Measurements from ENCODE around the gene NHEJ1. TPM values are rescaled to one million over a fixed set of nuclear protein-coding genes. Genes with fewer than 3 reads are reported as not detected.

Gene NHEJ1
- polyA plus RNA-seq, 3 donors = 19.5 to 22.6 (median 20.4) TPM

GRCh38 chr2:219125225-219125885 lies 35.3 kb downstream of the NHEJ1 start:
- DNase-seq (ENCODE audit: low read depth in 3 of 3, low spot score in 2 of 3) = no peak

DNA sequence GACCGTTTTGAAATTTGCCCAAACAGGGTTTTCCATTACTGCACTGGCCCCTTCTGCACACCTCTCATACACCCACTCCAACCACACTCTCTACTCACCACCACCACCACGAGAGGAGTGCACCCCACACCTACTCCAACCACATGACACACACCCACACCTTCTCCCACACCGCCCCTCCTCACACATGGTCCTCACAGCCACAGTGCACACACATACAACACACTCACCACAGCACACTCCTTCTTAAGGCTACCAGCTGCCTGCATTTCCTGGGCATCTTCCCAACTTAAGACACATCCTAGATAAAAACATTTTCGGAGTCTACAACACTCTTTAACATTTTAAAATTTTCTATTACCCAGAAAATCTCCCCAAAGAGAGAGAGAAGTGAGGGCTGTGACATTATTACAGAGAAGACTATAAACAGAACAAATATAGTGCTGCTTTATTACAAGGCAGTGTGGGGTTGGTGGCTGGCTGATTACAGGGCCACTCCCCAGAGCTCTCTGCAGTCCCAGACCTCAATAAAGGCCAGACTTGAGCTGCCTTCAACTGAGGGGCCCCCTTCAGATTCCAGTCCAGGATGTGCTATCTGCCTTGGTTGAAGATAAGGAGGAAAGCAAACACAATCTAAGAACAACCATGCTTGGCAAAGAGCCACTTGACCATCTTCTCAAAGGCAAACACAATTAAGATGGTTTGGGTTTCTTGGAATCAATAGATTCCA lies 36.1 kb downstream of the NHEJ1 start:
- no peak for DNase-seq (ENCODE audit: low read depth in 3 of 3, low spot score in 2 of 3)

GRCh38 chr2:219123356-219124135 lies 37.1 kb downstream of the NHEJ1 start:
- DNase-seq (ENCODE audit: low read depth in 3 of 3, low spot score in 2 of 3) = no peak

DNA sequence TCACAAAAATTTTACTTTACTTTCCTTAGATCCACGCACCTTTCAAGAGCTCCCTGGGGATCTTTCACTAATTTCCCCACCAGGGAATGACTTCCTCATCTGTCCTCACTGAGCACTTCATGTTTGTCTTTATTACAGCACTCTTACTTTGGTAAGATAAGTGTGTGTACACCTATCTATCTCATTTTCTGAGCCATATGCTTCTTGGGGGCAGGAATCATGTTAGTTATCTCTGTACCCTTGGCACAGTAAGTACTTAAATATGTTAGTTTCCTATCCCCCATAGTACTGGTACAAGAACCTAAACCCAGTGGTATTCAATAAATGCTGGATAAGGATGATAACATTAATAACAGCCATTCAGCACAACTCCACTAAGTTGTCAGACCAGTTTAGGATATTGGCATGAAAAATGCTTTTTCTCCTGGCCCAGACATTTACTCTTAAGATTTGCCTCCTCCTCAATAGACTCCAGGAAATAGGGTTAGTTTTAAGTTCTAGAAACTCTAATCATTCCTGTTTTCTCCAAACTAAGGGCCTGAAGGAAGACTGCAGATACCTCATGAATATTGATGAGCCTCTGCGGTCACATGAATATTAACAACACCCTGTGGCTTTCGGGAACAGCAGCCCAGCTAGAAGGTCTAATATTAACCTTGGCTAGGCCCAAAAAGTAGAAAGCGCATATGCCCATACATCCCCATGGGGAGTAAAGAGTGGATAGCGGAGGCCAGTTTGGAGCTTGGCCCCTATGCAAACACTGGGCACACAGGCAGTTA lies 38.2 kb downstream of the NHEJ1 start:
- DNase-seq (ENCODE audit: low read depth in 3 of 3, low spot score in 2 of 3) = no peak

DNA sequence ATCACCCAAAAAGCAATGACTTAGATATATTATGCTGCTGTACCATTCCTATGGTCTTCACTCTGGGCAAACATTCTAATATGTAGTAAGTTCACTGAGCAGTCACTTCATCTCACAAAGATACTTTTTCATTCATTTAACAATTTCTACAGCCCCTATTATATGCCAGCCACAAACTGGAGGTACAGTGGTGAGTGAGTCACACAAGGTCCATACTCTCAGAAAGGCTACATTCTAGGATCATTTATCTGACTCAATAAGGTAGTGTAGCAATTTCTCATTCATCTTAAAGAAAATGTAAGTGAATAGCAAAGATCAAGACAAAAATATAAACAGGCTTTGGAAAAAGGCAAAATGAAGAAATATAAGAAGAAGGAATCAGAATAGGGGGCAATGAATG lies 40.5 kb downstream of the NHEJ1 start:
- no peak for DNase-seq (ENCODE audit: low read depth in 3 of 3, low spot score in 2 of 3)

DNA sequence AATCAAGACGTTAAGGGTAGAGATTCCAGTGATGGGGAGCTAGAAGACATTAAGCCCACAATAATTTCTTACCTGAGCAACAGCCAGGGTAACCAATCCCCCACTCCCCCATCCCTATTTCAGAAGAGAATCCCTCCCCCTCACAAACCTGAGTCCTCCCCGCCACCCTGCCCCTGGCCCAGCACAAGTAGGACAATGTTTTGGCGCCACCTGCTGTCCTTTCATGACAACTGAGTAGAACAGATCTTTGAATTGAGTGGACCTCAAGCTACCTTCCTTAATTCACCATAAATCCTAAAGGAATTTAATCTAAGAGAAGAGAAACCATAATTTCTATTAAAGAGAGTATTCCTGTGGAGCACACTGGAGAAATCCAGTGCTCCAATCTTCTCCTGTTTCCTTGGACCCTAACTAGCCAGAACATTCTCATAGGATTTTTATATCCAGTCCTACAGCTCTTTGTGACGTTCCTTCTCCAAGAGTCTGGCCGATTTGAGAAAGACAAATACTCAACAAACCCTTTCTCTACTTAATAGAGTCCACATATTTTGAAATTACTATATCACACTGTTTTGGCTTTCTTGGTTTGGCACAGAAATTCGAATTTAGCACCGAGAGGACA lies 41.1 kb downstream of the NHEJ1 start:
- peak; percentile 26 to 44 (median 27) for DNase-seq (ENCODE audit: low read depth in 3 of 3, low spot score in 2 of 3)

DNA sequence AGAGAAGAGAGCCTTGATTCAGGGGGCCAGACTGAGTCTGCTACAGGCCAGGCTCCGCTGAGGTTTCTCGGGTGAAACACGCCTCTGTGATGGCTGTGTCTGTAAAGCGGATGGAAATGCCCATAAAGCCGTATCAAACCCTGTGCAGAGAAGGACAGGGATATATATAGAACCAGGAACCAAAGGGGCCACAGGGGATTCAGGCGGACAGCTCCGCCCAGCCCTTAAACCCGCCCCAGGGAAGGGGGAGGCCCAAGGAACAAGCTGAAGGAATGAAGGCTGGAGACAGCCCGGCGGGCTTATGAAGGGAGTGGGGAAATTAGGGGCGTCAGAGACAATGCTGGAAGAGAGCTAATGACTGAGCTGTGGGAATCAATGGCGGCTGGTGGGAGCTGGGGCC lies 42.1 kb downstream of the NHEJ1 start:
- no peak for DNase-seq (ENCODE audit: low read depth in 3 of 3, low spot score in 2 of 3)

DNA sequence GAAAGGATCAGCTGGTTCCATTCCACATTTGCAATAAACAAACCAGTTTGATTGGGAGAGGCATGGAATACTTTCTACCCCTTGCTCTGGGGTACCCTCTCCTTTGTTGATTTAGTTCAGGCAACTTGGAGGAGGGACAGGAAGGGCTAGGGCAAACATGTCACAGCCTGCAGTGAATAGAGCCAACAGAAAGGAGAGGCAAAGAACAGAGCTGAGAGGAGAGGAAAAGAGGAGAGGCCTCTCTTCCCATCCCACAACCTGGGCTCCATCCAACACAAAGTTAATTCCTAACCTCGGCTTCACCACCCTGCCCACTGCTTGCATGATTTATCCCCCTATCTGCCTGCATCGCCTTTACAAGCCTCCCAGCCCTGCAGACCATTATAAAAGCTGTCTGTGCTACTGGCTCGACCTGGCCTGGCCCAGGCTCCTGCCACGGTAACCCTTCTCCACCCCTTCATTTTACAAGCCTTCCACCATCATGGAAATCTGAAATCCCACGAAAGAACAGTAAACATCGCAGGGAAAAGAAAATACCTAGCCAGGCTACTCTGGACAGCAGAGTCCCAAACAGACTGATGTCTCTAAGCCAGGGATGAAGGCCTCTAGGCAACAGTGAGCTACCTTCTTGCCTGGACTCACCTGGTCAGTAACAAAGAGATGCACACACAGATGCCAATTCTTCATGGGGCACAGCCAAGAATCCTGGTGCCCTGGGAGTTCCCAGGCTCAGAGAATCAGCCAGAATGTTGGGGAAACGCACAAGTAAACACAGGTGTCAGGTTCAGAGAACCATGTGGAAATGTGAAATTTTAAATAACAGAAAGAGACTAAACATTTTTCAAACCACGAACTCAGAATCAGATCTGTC lies 43.6 kb downstream of the NHEJ1 start:
- DNase-seq (ENCODE audit: low read depth in 3 of 3, low spot score in 2 of 3) = no peak

GRCh38 chr2:219112651-219113338 lies 47.8 kb downstream of the NHEJ1 start:
- DNase-seq (ENCODE audit: low read depth in 3 of 3, low spot score in 2 of 3) = no peak

- no peak for DNase-seq (ENCODE audit: low read depth in 3 of 3, low spot score in 2 of 3)
Observed at GRCh38 chr2:219112062-219112406, 48.6 kb downstream of the NHEJ1 start.

- DNase-seq (ENCODE audit: low read depth in 3 of 3, low spot score in 2 of 3) = no peak
Observed at GRCh38 chr2:219111375-219112061, 49.1 kb downstream of the NHEJ1 start.

DNA sequence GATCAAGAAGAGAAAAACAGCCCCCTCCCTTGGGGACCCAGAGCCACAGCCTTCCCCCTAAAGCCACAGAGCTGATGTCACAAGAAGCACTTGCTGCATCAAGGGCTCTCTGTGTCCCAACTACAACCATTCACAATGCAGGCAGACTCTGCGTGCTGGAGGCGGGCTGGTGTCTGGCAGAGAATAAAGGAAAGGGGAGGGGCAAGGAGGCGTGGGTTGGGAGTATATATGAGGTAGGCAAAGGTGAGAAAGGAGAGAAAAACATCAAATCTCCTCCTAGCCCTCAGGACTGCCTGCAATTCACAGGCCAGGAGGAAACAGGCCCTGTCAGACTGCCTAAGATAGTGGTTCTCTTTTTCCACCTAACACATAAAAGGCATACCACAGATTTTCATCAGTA lies 51.1 kb downstream of the NHEJ1 start:
- DNase-seq (ENCODE audit: low read depth in 3 of 3, low spot score in 2 of 3) = no peak

- no peak for DNase-seq (ENCODE audit: low read depth in 3 of 3, low spot score in 2 of 3)
Observed at GRCh38 chr2:219107758-219108157, 52.9 kb downstream of the NHEJ1 start.

GRCh38 chr2:219106251-219106650 lies 54.4 kb downstream of the NHEJ1 start:
- no peak for DNase-seq (ENCODE audit: low read depth in 3 of 3, low spot score in 2 of 3)

- DNase-seq (ENCODE audit: low read depth in 3 of 3, low spot score in 2 of 3) = no peak
Observed at GRCh38 chr2:219104107-219105035, 56.2 kb downstream of the NHEJ1 start.

- DNase-seq (ENCODE audit: low read depth in 3 of 3, low spot score in 2 of 3) = no peak
Observed at GRCh38 chr2:219099329-219099728, 61.3 kb downstream of the NHEJ1 start.

DNA sequence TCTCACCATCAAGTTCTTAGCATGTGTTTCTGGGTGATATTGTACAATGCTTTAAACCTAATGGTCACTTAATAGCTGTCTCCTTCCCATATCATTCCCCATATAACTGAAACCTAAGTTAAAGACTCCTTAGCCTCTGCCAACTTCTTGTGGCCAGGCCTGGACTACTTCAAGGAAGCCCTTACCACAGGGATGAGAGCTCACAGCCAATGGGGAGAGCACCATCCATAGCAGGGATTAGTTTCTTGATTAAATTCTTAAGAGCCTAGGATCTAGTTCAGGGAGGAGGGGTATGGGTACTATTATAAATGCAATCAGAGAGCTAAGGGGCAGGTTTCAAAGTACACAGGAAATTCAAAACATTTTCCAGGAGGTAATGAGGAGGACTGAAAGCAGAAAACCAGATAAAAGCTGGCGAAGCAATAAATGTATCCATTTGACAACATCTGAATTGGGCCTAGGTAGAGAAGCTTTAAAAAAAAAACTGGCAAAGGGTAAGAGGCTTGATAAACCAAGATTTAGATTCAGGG lies 65.1 kb downstream of the NHEJ1 start:
- no peak for DNase-seq (ENCODE audit: low read depth in 3 of 3, low spot score in 2 of 3)

Measured in right renal cortex interstitium (tissue), 3 donors.